Muscle of leg (tissue), 11 donors: ENCODE results near the gene RIMKLA. TPM values are rescaled to one million over a fixed set of nuclear protein-coding genes. Genes with fewer than 3 reads are reported as not detected.

Experiments used
- DNase-seq: peaks from one replicate; pipeline ENCODE4 v3.0.0; 2013
- H3K27ac ChIP-seq: one replicate; pipeline ENCODE4 v1.5.1; 2013; ENCODE audit warnings: mild to moderate bottlenecking, low read length, control low read depth
- H3K27me3 ChIP-seq: one replicate; pipeline ENCODE4 v1.6.1; 2013; ENCODE audit warnings: low read length; ENCODE audit not compliant: control insufficient read depth, insufficient read depth
- H3K36me3 ChIP-seq: one replicate; pipeline ENCODE4 v1.6.1; 2013; ENCODE audit warnings: low read length; ENCODE audit not compliant: control insufficient read depth, insufficient read depth
- H3K4me1 ChIP-seq: one replicate; pipeline ENCODE4 v1.6.1; 2013; ENCODE audit warnings: low read length; ENCODE audit not compliant: control insufficient read depth, insufficient read depth
- H3K4me3 ChIP-seq: one replicate; pipeline ENCODE4 v1.5.1; 2013; ENCODE audit warnings: low read length, control low read depth
- H3K9me3 ChIP-seq: replicated peaks from 2 replicates; pipeline ENCODE4 v1.6.1; 2013; ENCODE audit warnings: low read depth, low read length; ENCODE audit not compliant: control insufficient read depth
- WGBS: methylation state at CpG from one replicate; pipeline ENCODE4 v1.1.5; 2013; ENCODE audit warnings: missing lambda C conversion rate; ENCODE audit not compliant: insufficient coverage; 5-methylcytosine and 5-hydroxymethylcytosine counted together
- polyA plus RNA-seq, 8 donors: library from polyadenylated mRNA; unstranded; fragments of 120-200 nt; gene quantifications; one replicate each; pipeline versions ENCODE4 v1.2.1 to v1.2.3, GENCODE V29; 2013; ENCODE audit warnings: inconsistent platforms in 1 of 8, low replicate concordance in 1 of 8; ENCODE audit not compliant: insufficient read length in 8 of 8, insufficient read depth in 1 of 8
- total RNA-seq: library from RNA; stranded (reverse); fragments of 120-200 nt; gene quantifications from one replicate; pipeline ENCODE4 v1.2.4, GENCODE V29; 2013

The RIMKLA gene
- total and polyA plus RNA-seq, 9 donors = 0.55 to 2.0 (median 0.91) TPM

GRCh38 chr1:42453386-42453785, 72.8 kb downstream of the RIMKLA start:
- Histone ChIP-seq H3K36me3 (peaks cover 3% of the 10 kb centered on the region), H3K27ac (no peak overlapping the region), H3K9me3 (no peaks in the 10 kb centered on the region), H3K4me3 (no peak overlapping the region), H3K27me3 (no peaks in the 10 kb centered on the region), H3K4me1 (peaks cover 12% of the 10 kb centered on the region)
- DNase-seq = no peak
- WGBS = 40% methylated on average over 1 of the region's 4 CpGs

DNA sequence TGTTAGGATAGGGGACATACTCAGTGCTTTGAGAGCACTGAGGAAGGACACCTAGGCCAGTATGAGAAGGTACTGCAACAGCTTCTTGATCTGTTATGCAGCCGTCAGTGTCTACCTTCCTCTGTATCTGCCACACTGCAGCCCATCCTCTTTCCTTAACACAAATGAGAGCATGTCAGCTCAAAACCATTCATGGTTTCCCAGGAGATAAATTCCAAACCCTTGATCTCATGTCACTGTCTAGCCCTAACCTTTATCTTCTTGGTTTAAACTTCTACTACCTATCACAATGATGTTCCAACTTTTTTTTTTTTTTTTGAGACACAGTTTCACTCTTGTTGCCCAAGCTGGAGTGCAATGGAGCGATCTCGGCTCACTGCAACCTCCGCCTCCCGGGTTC, 73.8 kb downstream of the RIMKLA start:
- no peak for DNase-seq
- Histone ChIP-seq H3K4me1 (peaks cover 12% of the 10 kb centered on the region), H3K9me3 (no peaks in the 10 kb centered on the region), H3K36me3 (peaks cover 8% of the 10 kb centered on the region), H3K4me3 (no peak overlapping the region), H3K27me3 (no peaks in the 10 kb centered on the region), H3K27ac (no peak overlapping the region)
- WGBS = 94% methylated on average over 4 of the region's 5 CpGs

DNA sequence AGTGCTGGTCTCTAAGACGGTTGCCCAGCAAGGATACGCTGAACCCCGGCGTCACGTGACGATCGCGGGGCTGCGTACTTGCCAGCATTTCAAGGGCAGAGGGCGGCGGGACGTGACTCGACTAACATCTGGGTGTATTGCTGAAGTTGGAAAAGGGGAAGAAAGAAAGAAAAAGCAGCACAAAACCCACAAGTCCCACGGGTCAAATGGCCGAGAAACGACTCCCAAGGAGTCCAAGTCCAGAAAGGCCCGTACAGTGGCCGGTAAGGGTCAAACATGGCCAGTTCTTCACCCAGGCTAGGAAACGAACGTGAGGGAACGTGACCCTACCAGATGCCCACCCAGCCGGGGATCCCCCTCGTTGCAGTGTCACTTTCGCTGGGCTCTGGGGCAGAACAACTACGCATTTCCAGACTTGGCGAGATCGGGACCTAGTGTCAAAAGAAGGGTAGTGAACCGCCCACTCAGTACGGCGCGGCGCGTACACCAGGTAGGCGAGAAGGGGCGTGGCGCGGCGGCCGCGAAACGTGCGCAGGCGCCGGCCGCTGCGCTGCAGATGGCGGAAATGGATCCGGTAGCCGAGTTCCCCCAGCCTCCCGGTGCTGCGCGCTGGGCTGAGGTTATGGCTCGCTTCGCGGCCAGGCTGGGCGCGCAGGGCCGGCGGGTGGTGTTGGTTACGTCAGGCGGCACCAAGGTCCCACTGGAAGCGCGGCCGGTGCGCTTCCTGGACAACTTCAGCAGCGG, 75.6 kb downstream of the RIMKLA start, which contains the start of the genes PPCS and ZMYND12:
PPCS (plus strand) TSS at position 534 of the 744 bp plus-strand sequence; CDS start at position 557, 23 bp downstream.
ZMYND12 (minus strand) TSS at position 13 of the 744 bp plus-strand sequence. CDS start 25 bp downstream, outside the sequence.
- Histone ChIP-seq H3K36me3 (peaks cover 12% of the 10 kb centered on the region), H3K27ac (peak within 1 kb of the TSS; percentile 97), H3K4me3 (peak within 1 kb of the TSS; percentile 64), H3K4me1 (peaks cover 12% of the 10 kb centered on the region), H3K9me3 (no peaks in the 10 kb centered on the region), H3K27me3 (no peaks in the 10 kb centered on the region)
- under 1% methylated on average over 55 of the region's 66 CpGs for WGBS
- peak; percentile 97 for DNase-seq

- H3K27me3 ChIP-seq = no peaks in the 10 kb centered on the region
- WGBS = 2% methylated on average over 23 of the region's 23 CpGs
- peak; percentile 65 for DNase-seq
These were observed 76.1 kb downstream of the RIMKLA start for GRCh38 chr1:42456754-42457089.

DNA sequence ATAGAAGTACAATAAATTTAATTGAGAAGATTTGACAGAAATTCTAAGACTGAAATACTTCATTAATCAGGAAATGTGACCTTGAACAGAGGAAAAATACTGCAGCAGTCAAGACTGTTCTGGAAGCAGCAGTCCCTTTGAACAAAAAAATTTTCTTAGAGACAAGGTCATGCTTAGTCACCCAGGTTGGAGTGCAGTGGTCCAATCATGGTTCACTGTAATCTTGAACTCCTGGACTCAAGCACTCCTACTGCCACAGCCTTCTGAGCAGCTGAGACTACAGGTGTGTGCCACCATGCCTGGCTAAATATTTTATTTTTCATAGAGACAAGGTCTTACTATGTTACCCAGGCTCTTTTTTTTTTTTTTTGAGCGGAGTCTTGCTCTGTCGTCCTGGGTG, 80.6 kb downstream of the RIMKLA start:
- H3K27ac ChIP-seq = no peak overlapping the region
- H3K4me1 ChIP-seq = peaks cover 12% of the 10 kb centered on the region
- no CpG with 5 or more reads among the region's 2 CpGs for WGBS
- no peak overlapping the region for H3K4me3 ChIP-seq
- H3K27me3 ChIP-seq = no peaks in the 10 kb centered on the region
- H3K9me3 ChIP-seq = no peaks in the 10 kb centered on the region
- peaks cover 12% of the 10 kb centered on the region for H3K36me3 ChIP-seq
- DNase-seq = no peak

More at GRCh38 chr1:42456754-42457089, 76.1 kb downstream of the RIMKLA start:
- Histone ChIP-seq H3K9me3 (no peaks in the 10 kb centered on the region), H3K36me3 (peaks cover 12% of the 10 kb centered on the region), H3K4me3 (peak overlapping the region; percentile 64), H3K4me1 (peaks cover 12% of the 10 kb centered on the region), H3K27ac (peak overlapping the region; percentile 97)

DNA sequence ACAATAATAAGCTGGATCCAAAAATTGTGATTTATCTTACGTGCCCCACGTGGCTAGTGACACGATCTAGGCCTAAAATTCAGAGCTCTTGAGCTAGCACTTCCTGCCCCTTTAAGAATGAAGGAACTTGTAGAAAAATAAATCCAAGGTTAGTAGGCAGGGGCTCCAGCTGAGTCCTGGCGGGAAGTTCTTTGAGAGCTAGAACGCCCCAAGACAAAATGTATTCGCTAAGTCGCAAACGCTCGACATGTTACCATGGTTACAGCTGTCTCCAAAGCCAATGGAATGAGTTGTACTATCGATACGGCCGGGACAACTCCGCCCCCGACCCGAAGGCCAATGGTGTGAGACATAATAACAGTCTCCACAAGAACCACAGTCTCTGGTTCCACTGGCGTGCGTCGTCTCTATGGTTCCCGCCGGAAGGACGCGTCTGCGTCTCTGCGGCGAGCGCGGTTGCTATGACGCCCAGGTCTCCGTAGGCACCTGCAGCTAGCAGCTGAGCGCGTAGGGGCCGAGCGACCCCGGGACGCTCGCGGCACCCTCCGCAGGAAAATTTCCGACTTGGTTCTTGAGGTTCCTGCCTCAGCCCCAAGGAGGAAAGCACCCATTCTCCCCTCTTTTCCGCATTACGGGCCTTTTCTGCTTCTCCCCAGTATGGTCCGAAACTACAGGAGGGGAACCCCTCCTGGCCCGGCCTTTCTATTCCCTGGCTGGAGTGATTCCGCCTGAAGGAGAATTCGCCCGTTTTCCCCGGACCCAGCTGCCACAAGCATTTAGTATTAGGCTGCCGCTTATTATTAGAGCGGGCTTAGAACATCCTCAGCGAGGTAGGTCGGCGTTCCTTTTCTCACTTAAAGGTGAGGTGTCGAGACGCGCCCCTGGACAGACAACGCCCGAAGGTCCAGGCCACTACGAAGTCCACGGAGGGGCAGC, 82.5 kb downstream of the RIMKLA start, which contains the start of gene CCDC30:
CCDC30 (plus strand) TSS at position 459 of the 936 bp plus-strand sequence. CDS start 17,266 bp downstream, outside the sequence.
- Histone ChIP-seq H3K4me1 (peaks cover 5% of the 10 kb centered on the region), H3K4me3 (peak within 1 kb of the TSS; percentile 72), H3K9me3 (no peaks in the 10 kb centered on the region), H3K27ac (peak within 1 kb of the TSS; percentile 63), H3K27me3 (no peaks in the 10 kb centered on the region), H3K36me3 (peaks cover 9% of the 10 kb centered on the region)
- DNase-seq = peak; percentile 99
- 2% methylated on average over 59 of the region's 59 CpGs for WGBS

GRCh38 chr1:42463921-42464320, 83.3 kb downstream of the RIMKLA start:
- Histone ChIP-seq H3K27me3 (no peaks in the 10 kb centered on the region), H3K4me1 (peaks cover 5% of the 10 kb centered on the region), H3K4me3 (no peak overlapping the region), H3K27ac (no peak overlapping the region), H3K9me3 (no peaks in the 10 kb centered on the region), H3K36me3 (peaks cover 8% of the 10 kb centered on the region)
- WGBS = 86% methylated on average over 1 of the region's 3 CpGs
- no peak for DNase-seq

GRCh38 chr1:42466030-42466429, 85.4 kb downstream of the RIMKLA start:
- WGBS = 100% methylated on average over 1 of the region's 2 CpGs
- DNase-seq = no peak
- no peaks in the 10 kb centered on the region for H3K9me3 ChIP-seq
- no peaks in the 10 kb centered on the region for H3K36me3 ChIP-seq
- no peak overlapping the region for H3K4me3 ChIP-seq
- H3K27me3 ChIP-seq = no peaks in the 10 kb centered on the region
- H3K27ac ChIP-seq = no peak overlapping the region
- peaks cover 5% of the 10 kb centered on the region for H3K4me1 ChIP-seq

DNA sequence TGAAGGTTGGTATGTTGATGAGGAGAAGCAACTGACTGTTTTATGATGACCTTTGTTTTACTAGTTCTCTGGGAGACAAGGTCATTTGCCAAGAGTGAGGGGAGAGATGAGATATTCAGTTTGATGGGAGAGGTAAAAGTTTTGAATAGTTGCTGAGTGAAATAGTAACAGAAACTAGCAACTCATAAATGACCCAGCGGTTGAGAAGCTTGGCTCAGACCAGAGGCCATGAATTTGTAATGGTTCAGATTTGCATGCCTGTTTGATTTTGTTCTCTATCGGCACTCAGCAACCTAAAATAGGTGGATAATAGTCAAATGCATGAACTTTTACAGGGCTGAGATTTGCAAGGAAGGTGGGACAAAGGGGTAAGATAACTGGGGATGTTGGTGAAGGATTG, 89.1 kb downstream of the RIMKLA start:
- H3K27ac ChIP-seq = no peak overlapping the region
- H3K4me1 ChIP-seq = no peaks in the 10 kb centered on the region
- H3K9me3 ChIP-seq = no peaks in the 10 kb centered on the region
- 85% methylated on average over 2 of the region's 2 CpGs for WGBS
- H3K27me3 ChIP-seq = no peaks in the 10 kb centered on the region
- H3K4me3 ChIP-seq = no peak overlapping the region
- H3K36me3 ChIP-seq = no peaks in the 10 kb centered on the region
- no peak for DNase-seq
